ENCODE results near the gene ROBO4. TPM values are rescaled to one million over a fixed set of nuclear protein-coding genes. Genes with fewer than 3 reads are reported as not detected.

The ROBO4 gene
- total and polyA plus RNA-seq, 2 experiments from 2014 or later = not detected

- Histone ChIP-seq H2AFZ (no peak overlapping the region), H3K4me2 (no peak overlapping the region), H3K4me3 (no peak overlapping the region), H3K4me1 (ENCODE audit: insufficient read depth) (peaks cover 4% of the 10 kb centered on the region; the same call in 1 of the 2 replicates), H4K20me1 (replicated peaks; ENCODE audit: insufficient read depth) (no peaks in the 10 kb centered on the region), H3K9me2 (ENCODE audit: insufficient read depth) (0 out of 2 replicates have a peak, but pooled peaks cover 7% of the 10 kb centered on the region), H3K79me2 (replicated peaks; ENCODE audit: insufficient read depth) (no peaks in the 10 kb centered on the region), H3K27ac (ENCODE audit: low read depth) (no peak overlapping the region), H3K36me3 (ENCODE audit: insufficient read depth) (no peaks in the 10 kb centered on the region), H3K27me3 (ENCODE audit: insufficient read depth) (0 out of 2 replicates have a peak, but pooled peaks cover 5% of the 10 kb centered on the region), H3F3A (replicated peaks; ENCODE audit: low read depth) (no peaks in the 10 kb centered on the region)
- Mint-ChIP-seq H3K4me3 (no peak overlapping the region), H3K27ac (no peak overlapping the region), H3K36me3 (ENCODE audit: low read depth) (no peaks in the 10 kb centered on the region), H3K9me3 (peaks cover 4% of the 10 kb centered on the region; the same call in 1 of the 3 replicates), H3K27me3 (ENCODE audit: insufficient read depth, low read depth, poor library complexity) (peaks cover 3% of the 10 kb centered on the region), H3K4me1 (peaks cover 18% of the 10 kb centered on the region)
- TF ChIP-seq ZNF462 (CRISPR knock-in tag; IDR thresholded peaks at IDR 0.05) (no peak), CREB1 (CRISPR knock-in tag; IDR thresholded peaks at IDR 0.05; ENCODE audit: low read depth) (no peak), ZNF331 (CRISPR knock-in tag; IDR thresholded peaks at IDR 0.05; ENCODE audit: low read depth) (no peak), NANOG (IDR thresholded peaks at IDR 0.05; ENCODE audit: borderline replicate concordance) (no peak), ETS1 (IDR thresholded peaks at IDR 0.05) (no peak), EZH2phosphoT487 (IDR thresholded peaks at IDR 0.05; ENCODE audit: unreplicated experiment) (no peak), JUNB (IDR thresholded peaks at IDR 0.05; ENCODE audit: unreplicated experiment) (no peak), POLR2AphosphoS5 (IDR thresholded peaks at IDR 0.05; ENCODE audit: low read depth) (no peak), CTCF (conservative IDR thresholded peaks at IDR 0.05; ENCODE audit: low read depth in 2 of 2) (no peak), EZH2 (IDR thresholded peaks at IDR 0.05; ENCODE audit: low read depth, unreplicated experiment) (no peak), STAT1 (IDR thresholded peaks at IDR 0.05; ENCODE audit: unreplicated experiment) (no peak), REST (IDR thresholded peaks at IDR 0.05; ENCODE audit: unreplicated experiment) (no peak), ZNF114 (CRISPR knock-in tag; IDR thresholded peaks at IDR 0.05) (no peak)
- DNase-seq (ENCODE audit: low spot score) (no peak), ATAC-seq (no peak)
Observed at GRCh38 chr11:124902616-124903015, 5.0 kb upstream of the ROBO4 start.
